GM23338 (cell line): ENCODE measurements around the gene EMILIN2. TPM values are rescaled to one million over a fixed set of nuclear protein-coding genes. Genes with fewer than 3 reads are reported as not detected.

Source experiments
- ATAC-seq: fragments of 200-7000 bp; cut with Tn5 transposase; 3 replicates; pipeline ENCODE4 v1.9.1; 2020
- DNase-seq: peaks from one replicate; pipeline ENCODE4 v3.0.0-alpha.2; 2015; ENCODE audit warnings: low spot score
- H2AFZ ChIP-seq: fragments of 200-600 bp; sonication (generic); 2 replicates; pipeline ENCODE4 v1.8.0; 2016; ENCODE audit warnings: antibody characterized with exemption, mild to moderate bottlenecking, moderate library complexity
- H3F3A ChIP-seq: fragments of 200-600 bp; sonication (generic); replicated peaks from 2 replicates; pipeline ENCODE4 v1.8.0; 2017; ENCODE audit warnings: antibody characterized with exemption, mixed run types, low read depth
- H3K27ac ChIP-seq: fragments of 200-600 bp; sonication (generic); 2 replicates; pipeline ENCODE4 v1.6.1; 2016; ENCODE audit warnings: low read depth
- H3K27me3 ChIP-seq: fragments of 200-600 bp; sonication (generic); 2 replicates; pipeline ENCODE4 v1.8.0; 2016; ENCODE audit warnings: mild to moderate bottlenecking, mixed run types, moderate library complexity; ENCODE audit not compliant: insufficient read depth
- H3K36me3 ChIP-seq: fragments of 200-600 bp; sonication (generic); 2 replicates; pipeline ENCODE4 v1.8.0; 2016; ENCODE audit warnings: mild to moderate bottlenecking; ENCODE audit not compliant: insufficient read depth
- H3K4me1 ChIP-seq: fragments of 200-600 bp; sonication (generic); 2 replicates; pipeline ENCODE4 v1.8.0; 2016; ENCODE audit warnings: mild to moderate bottlenecking, moderate library complexity; ENCODE audit not compliant: insufficient read depth
- H3K4me2 ChIP-seq: fragments of 200-600 bp; sonication (generic); 2 replicates; pipeline ENCODE4 v1.7.1; 2017; ENCODE audit warnings: mixed run types
- H3K4me3 ChIP-seq: fragments of 200-600 bp; sonication (generic); 2 replicates; pipeline ENCODE4 v1.6.1; 2016; ENCODE audit warnings: mixed run types
- H3K79me2 ChIP-seq: fragments of 200-600 bp; sonication (generic); replicated peaks from 2 replicates; pipeline ENCODE4 v1.8.0; 2017; ENCODE audit warnings: mild to moderate bottlenecking; ENCODE audit not compliant: insufficient read depth
- H3K9me2 ChIP-seq: fragments of 200-600 bp; sonication (generic); 2 replicates; pipeline ENCODE4 v1.8.0; 2017; ENCODE audit not compliant: insufficient read depth
- H4K20me1 ChIP-seq: fragments of 200-600 bp; sonication (generic); replicated peaks from 2 replicates; pipeline ENCODE4 v1.8.0; 2017; ENCODE audit warnings: mild to moderate bottlenecking; ENCODE audit not compliant: insufficient read depth
- H3K27ac Mint-ChIP-seq: 2 replicates; pipeline ENCODE4 v1.8.0; 2020; ENCODE audit warnings: inconsistent platforms, mild to moderate bottlenecking, moderate library complexity, mixed read lengths
- H3K27me3 Mint-ChIP-seq: 3 replicates; pipeline ENCODE4 v1.8.0; 2022; ENCODE audit warnings: low read depth, mild to moderate bottlenecking, moderate library complexity, mixed read lengths, inconsistent platforms; ENCODE audit not compliant: insufficient read depth, poor library complexity
- H3K36me3 Mint-ChIP-seq: 3 replicates; pipeline ENCODE4 v1.8.0; 2021; ENCODE audit warnings: low read depth, mild to moderate bottlenecking, inconsistent platforms, moderate library complexity, mixed read lengths
- H3K4me1 Mint-ChIP-seq: 3 replicates; pipeline ENCODE4 v1.8.0; 2020; ENCODE audit warnings: mild to moderate bottlenecking, inconsistent platforms, mixed read lengths
- H3K4me3 Mint-ChIP-seq: 3 replicates; pipeline ENCODE4 v1.8.0; 2021; ENCODE audit warnings: moderate library complexity, mild to moderate bottlenecking, inconsistent platforms, mixed read lengths
- H3K9me3 Mint-ChIP-seq: 3 replicates; pipeline ENCODE4 v1.8.0; 2020; ENCODE audit warnings: moderate library complexity, mild to moderate bottlenecking, inconsistent platforms, mixed read lengths
- CREB1 ChIP-seq: fragments of 250-450 bp; sonication (Bioruptor Pico); IDR thresholded peaks from 2 replicates; pipeline ENCODE4 v1.5.0; 2020; ENCODE audit warnings: low read depth, mild to moderate bottlenecking, moderate library complexity
- ETS1 ChIP-seq: IDR thresholded peaks from 2 replicates; pipeline ENCODE4 v1.6.1; 2016; ENCODE audit warnings: antibody characterized with exemption
- EZH2 ChIP-seq: fragments of 200-600 bp; sonication (generic); IDR thresholded peaks from one replicate; pipeline ENCODE4 v1.8.0; 2017; ENCODE audit warnings: antibody characterized with exemption, mild to moderate bottlenecking, low read depth; ENCODE audit not compliant: unreplicated experiment
- EZH2phosphoT487 ChIP-seq: fragments of 200-600 bp; sonication (generic); IDR thresholded peaks from one replicate; pipeline ENCODE4 v1.8.1; 2018; ENCODE audit warnings: antibody characterized with exemption; ENCODE audit not compliant: unreplicated experiment
- JUNB ChIP-seq: IDR thresholded peaks from one replicate; pipeline ENCODE4 v1.6.1; 2016; ENCODE audit warnings: antibody characterized with exemption; ENCODE audit not compliant: unreplicated experiment
- NANOG ChIP-seq: IDR thresholded peaks from 2 replicates; pipeline ENCODE4 v1.6.1; 2016; ENCODE audit warnings: antibody characterized with exemption, borderline replicate concordance
- POLR2AphosphoS5 ChIP-seq: IDR thresholded peaks from 2 replicates; pipeline ENCODE4 v1.6.1; 2016; ENCODE audit warnings: antibody characterized with exemption, low read depth
- REST ChIP-seq: IDR thresholded peaks from one replicate; pipeline ENCODE4 v1.6.1; 2018; ENCODE audit warnings: antibody characterized with exemption; ENCODE audit not compliant: unreplicated experiment
- STAT1 ChIP-seq: IDR thresholded peaks from one replicate; pipeline ENCODE4 v1.6.1; 2016; ENCODE audit warnings: antibody characterized with exemption; ENCODE audit not compliant: unreplicated experiment
- ZNF114 ChIP-seq: fragments of 250-450 bp; sonication (Bioruptor Pico); IDR thresholded peaks from 2 replicates; pipeline ENCODE4 v1.5.0; 2020; ENCODE audit warnings: mild to moderate bottlenecking, moderate library complexity
- ZNF331 ChIP-seq: fragments of 250-450 bp; sonication (Bioruptor Pico); IDR thresholded peaks from 2 replicates; pipeline ENCODE4 v1.5.0; 2020; ENCODE audit warnings: low read depth, mild to moderate bottlenecking, moderate library complexity
- polyA plus RNA-seq: library from polyadenylated mRNA; unstranded; fragments of >200 nt; fragmentation: Nextera tagmentation; extraction: Ambion mirVana; gene quantifications from 2 replicates; pipeline ENCODE4 v1.2.1, GENCODE V29; 2016
- total RNA-seq: library from RNA; depleted of rRNA; stranded (reverse); fragments of >200 nt; shearing (Covaris generic); gene quantifications from 2 replicates; pipeline ENCODE4 v1.2.3, GENCODE V29; 2014
- TF ChIP-seq, protein P1 (sequence below), 2 experiments: fragments of 200-600 bp in 1 of 2; sonication (generic) in 1 of 2; conservative IDR thresholded peaks; 2 replicates each; pipeline versions ENCODE4 v1.5.1 to v1.6.1; 2016 to 2017; ENCODE audit warnings: antibody characterized with exemption in 2 of 2, low read depth in 2 of 2, mild to moderate bottlenecking in 2 of 2, moderate library complexity in 1 of 2

The EMILIN2 gene
- total and polyA plus RNA-seq, 2 experiments from 2014 or later, result 3.0 to 11.6 TPM

- Histone ChIP-seq H3K36me3 (no peaks in the 10 kb centered on the region), H3K9me2 (no peaks in the 10 kb centered on the region), H3K27me3 (peaks cover 14% of the 10 kb centered on the region), H2AFZ (no peak overlapping the region), H4K20me1 (no peaks in the 10 kb centered on the region), H3K4me2 (no peak overlapping the region), H3K4me1 (peaks cover 15% of the 10 kb centered on the region), H3K4me3 (no peak overlapping the region), H3F3A (no peaks in the 10 kb centered on the region), H3K79me2 (no peaks in the 10 kb centered on the region), H3K27ac (no peak overlapping the region)
- Mint-ChIP-seq H3K4me3 (no peak overlapping the region), H3K27me3 (peaks cover 4% of the 10 kb centered on the region), H3K36me3 (no peaks in the 10 kb centered on the region), H3K27ac (no peak overlapping the region), H3K4me1 (peaks cover 18% of the 10 kb centered on the region), H3K9me3 (peaks cover 2% of the 10 kb centered on the region; the same call in 1 of the 3 replicates)
- TF ChIP-seq, protein P1, sequence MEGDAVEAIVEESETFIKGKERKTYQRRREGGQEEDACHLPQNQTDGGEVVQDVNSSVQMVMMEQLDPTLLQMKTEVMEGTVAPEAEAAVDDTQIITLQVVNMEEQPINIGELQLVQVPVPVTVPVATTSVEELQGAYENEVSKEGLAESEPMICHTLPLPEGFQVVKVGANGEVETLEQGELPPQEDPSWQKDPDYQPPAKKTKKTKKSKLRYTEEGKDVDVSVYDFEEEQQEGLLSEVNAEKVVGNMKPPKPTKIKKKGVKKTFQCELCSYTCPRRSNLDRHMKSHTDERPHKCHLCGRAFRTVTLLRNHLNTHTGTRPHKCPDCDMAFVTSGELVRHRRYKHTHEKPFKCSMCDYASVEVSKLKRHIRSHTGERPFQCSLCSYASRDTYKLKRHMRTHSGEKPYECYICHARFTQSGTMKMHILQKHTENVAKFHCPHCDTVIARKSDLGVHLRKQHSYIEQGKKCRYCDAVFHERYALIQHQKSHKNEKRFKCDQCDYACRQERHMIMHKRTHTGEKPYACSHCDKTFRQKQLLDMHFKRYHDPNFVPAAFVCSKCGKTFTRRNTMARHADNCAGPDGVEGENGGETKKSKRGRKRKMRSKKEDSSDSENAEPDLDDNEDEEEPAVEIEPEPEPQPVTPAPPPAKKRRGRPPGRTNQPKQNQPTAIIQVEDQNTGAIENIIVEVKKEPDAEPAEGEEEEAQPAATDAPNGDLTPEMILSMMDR (conservative IDR thresholded peaks at IDR 0.05; ENCODE audit: low read depth in 2 of 2), result no peak
- ATAC-seq, result no peak
- no peak for DNase-seq
These were observed 54.0 kb downstream of the EMILIN2 start for GRCh38 chr18:2900684-2901422.

- peaks cover 18% of the 10 kb centered on the region for H3K4me1 Mint-ChIP-seq
- H3F3A ChIP-seq, result no peaks in the 10 kb centered on the region
- H2AFZ ChIP-seq, result no peak overlapping the region
- H3K4me1 ChIP-seq, result peaks cover 15% of the 10 kb centered on the region
- no peak overlapping the region for H3K4me3 Mint-ChIP-seq
- H3K79me2 ChIP-seq, result no peaks in the 10 kb centered on the region
- H3K4me2 ChIP-seq, result no peak overlapping the region
- peaks cover 5% of the 10 kb centered on the region for H3K27me3 Mint-ChIP-seq
- H3K27ac ChIP-seq, result no peak overlapping the region
- H3K27me3 ChIP-seq, result peaks cover 15% of the 10 kb centered on the region
- ATAC-seq, result no peak
- no peak overlapping the region for H3K27ac Mint-ChIP-seq
- no peaks in the 10 kb centered on the region for H3K36me3 ChIP-seq
- no peak overlapping the region for H3K4me3 ChIP-seq
- no peaks in the 10 kb centered on the region for H4K20me1 ChIP-seq
- peaks cover 2% of the 10 kb centered on the region; the same call in 1 of the 3 replicates for H3K9me3 Mint-ChIP-seq
- no peaks in the 10 kb centered on the region for H3K36me3 Mint-ChIP-seq
- H3K9me2 ChIP-seq, result no peaks in the 10 kb centered on the region
- no peak for DNase-seq
- no peak for TF ChIP-seq CREB1
- TF ChIP-seq ZNF114 (CRISPR knock-in tag), result no peak
- TF ChIP-seq NANOG, result no peak
- TF ChIP-seq JUNB, result no peak
- TF ChIP-seq ZNF331, result no peak
- TF ChIP-seq, protein P1 (conservative IDR thresholded peaks at IDR 0.05; ENCODE audit: low read depth in 2 of 2), result no peak
- no peak for TF ChIP-seq EZH2phosphoT487
- no peak for TF ChIP-seq REST
- TF ChIP-seq ETS1, result no peak
- no peak for TF ChIP-seq EZH2
- TF ChIP-seq POLR2AphosphoS5, result no peak
- TF ChIP-seq STAT1, result no peak
These were observed 54.7 kb downstream of the EMILIN2 start for GRCh38 chr18:2901423-2901985.
